ENCODE data around the gene RNPC3. TPM values are rescaled to one million over a fixed set of nuclear protein-coding genes. Genes with fewer than 3 reads are reported as not detected.

Gene RNPC3
- total and polyA plus RNA-seq, 2 of the 8 experiments (the other 6 are each of a cell fraction or from before 2014, with no cell fraction given) = 10.9 to 12.8 TPM

- Histone ChIP-seq H3K27me3 (replicated peaks in 1 of 4; ENCODE audit: control insufficient read depth in 3 of 4, extremely low read depth in 1 of 4, insufficient read depth in 3 of 4, low read length in 3 of 4) (no peaks in the 10 kb centered on the region), H3K27ac (ENCODE audit: low read depth, low read length) (no peak overlapping the region), H3K4me2 (ENCODE audit: insufficient read depth in 1 of 2, low read depth in 2 of 2, low read length in 2 of 2) (no peak overlapping the region), H4K20me1 (replicated peaks in 1 of 2; ENCODE audit: control insufficient read depth in 1 of 2, insufficient read depth in 2 of 2, low read length in 2 of 2) (no peaks in the 10 kb centered on the region), H4K5ac (ENCODE audit: insufficient read length, low read depth, low read length) (no peak overlapping the region), H3K79me1 (ENCODE audit: low read depth, low read length) (no peaks in the 10 kb centered on the region), H3K18ac (ENCODE audit: extremely low read depth, low read length) (no peak overlapping the region), H2BK20ac (ENCODE audit: low read length) (no peak overlapping the region), H4K91ac (replicated peaks; ENCODE audit: insufficient read length, low read length) (no peak overlapping the region), H2BK15ac (ENCODE audit: low read length) (no peak overlapping the region), H3K23me2 (ENCODE audit: low read depth, low read length) (no peaks in the 10 kb centered on the region), H3K23ac (ENCODE audit: insufficient read length) (no peak overlapping the region), H2BK5ac (ENCODE audit: low read depth, low read length) (no peak overlapping the region), H2BK120ac (replicated peaks; ENCODE audit: low read depth, low read length) (no peak overlapping the region), H3K36me3 (ENCODE audit: control insufficient read depth in 2 of 4, insufficient read depth in 4 of 4, low read length in 3 of 4) (no peaks in the 10 kb centered on the region), H2BK12ac (ENCODE audit: low read depth, low read length) (no peak overlapping the region), H3K9ac (replicated peaks in 1 of 4; ENCODE audit: extremely low read depth in 1 of 4, low read depth in 3 of 4, low read length in 3 of 4) (no peak overlapping the region), H3K9me3 (ENCODE audit: insufficient read depth in 2 of 2, low read depth in 1 of 2, low read length in 1 of 2) (no peaks in the 10 kb centered on the region), H3K4ac (replicated peaks; ENCODE audit: insufficient read length, low read depth, low read length) (no peak overlapping the region), H3K79me2 (ENCODE audit: control insufficient read depth in 1 of 2, insufficient read depth in 2 of 2, low read length in 2 of 2) (no peaks in the 10 kb centered on the region), H3K56ac (replicated peaks; ENCODE audit: insufficient read length, low read depth, low read length) (no peak overlapping the region), H3K4me3 (ENCODE audit: extremely low read depth in 1 of 4, insufficient read depth in 2 of 4, low read depth in 3 of 4, low read length in 4 of 4) (no peak overlapping the region), H3K4me1 (replicated peaks in 1 of 4; ENCODE audit: control insufficient read depth in 3 of 4, insufficient read depth in 4 of 4, low read length in 3 of 4) (no peaks in the 10 kb centered on the region), H3K14ac (ENCODE audit: insufficient read length) (no peak overlapping the region), H2AFZ (ENCODE audit: low read length) (peak overlapping the region; percentile 32; the same call in 1 of the 2 replicates), H4K8ac (ENCODE audit: extremely low read depth, insufficient read depth, low read length) (no peak overlapping the region), H2AK5ac (ENCODE audit: low read depth, low read length) (no peak overlapping the region)
- no peak for TF ChIP-seq CTBP2 (IDR thresholded peaks at IDR 0.05; ENCODE audit: borderline replicate concordance, insufficient read depth, insufficient read length, low read length)
- no peak for TF ChIP-seq TBP (IDR thresholded peaks at IDR 0.05; ENCODE audit: low read depth, low read length)
- no peak for TF ChIP-seq SIX5 (IDR thresholded peaks at IDR 0.05; ENCODE audit: low read depth, low read length)
- TF ChIP-seq NRF1 (IDR thresholded peaks at IDR 0.05; ENCODE audit: low read depth, low read length) = no peak
- ChIA-PET POLR2A (ENCODE audit: partially characterized antibody) (no interaction called here), CTCF (ENCODE audit: partially characterized antibody) (no interaction called here)
- DNase-seq (ENCODE audit: low read depth in 1 of 2, low spot score in 2 of 2) = no peak
- no peak for FAIRE-seq
Observed at GRCh38 chr1:103497404-103497803, 28.1 kb upstream of the RNPC3 start.

Data from H1 (cell line).